HG03460 (cell line): ENCODE measurements around the gene SFTPA1.
"Not testable (repeated sequence)": the region's sequence is repeated elsewhere in the genome, so short reads cannot be mapped to it uniquely, and the experiment has no call there.

Source experiments
- ATAC-seq: cut with Tn5 transposase; IDR thresholded peaks from one replicate; pipeline ENCODE4 v1.9.1; 2021; ENCODE audit not compliant: unreplicated experiment

The SFTPA1 gene

DNA sequence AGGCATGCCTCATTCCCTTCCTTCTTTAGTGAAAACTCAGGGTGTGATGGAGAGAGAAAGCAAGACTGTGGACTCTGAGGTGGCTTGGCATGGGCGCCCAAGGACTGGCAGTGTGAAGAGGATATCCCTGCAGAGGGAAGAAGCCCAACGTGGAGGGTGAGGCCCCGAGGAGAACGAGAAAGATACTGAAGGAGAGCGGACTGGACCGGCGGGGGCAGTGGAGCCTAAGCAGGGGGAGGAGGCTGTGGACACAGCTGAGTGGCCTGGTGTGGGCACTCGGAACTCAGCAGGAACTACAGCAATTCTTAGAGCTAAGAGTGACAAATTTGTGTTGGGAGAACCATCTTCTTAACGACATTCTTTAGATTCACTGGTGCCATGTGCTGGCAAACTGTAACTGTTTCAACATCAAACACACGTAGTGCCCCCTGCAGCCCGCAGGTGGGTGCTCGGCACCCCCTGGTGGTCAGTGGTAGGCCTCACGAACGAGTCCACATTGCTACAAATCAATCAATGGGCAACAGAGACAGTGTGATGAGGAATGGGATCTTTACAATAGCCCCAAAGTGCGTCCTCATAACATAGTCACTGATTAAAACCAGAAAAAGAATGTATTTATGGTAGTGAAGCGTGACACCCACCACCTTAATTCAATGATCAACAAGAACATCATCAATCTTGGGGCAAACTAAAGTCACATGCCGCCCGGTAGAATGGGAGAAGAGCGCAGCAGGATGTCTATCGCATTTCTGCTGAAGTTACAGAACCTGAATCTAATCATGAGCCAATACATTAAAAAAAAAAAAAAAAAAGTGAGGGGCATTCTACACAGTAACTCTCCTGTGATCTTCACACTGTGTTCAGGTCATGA lies 2.0 kb upstream of the SFTPA1 start:
- ATAC-seq = no peak

- ATAC-seq = not testable (repeated sequence)
Observed at GRCh38 chr10:79611193-79611976, 646 bp downstream of the SFTPA1 start.

- ATAC-seq = no peak
Observed at GRCh38 chr10:79615577-79615976, 4.8 kb downstream of the SFTPA1 start.

GRCh38 chr10:79616164-79616563 lies 5.4 kb downstream of the SFTPA1 start:
- ATAC-seq = no peak

- not testable (repeated sequence) for ATAC-seq
Observed at GRCh38 chr10:79623663-79624062, 12.9 kb downstream of the SFTPA1 start.

DNA sequence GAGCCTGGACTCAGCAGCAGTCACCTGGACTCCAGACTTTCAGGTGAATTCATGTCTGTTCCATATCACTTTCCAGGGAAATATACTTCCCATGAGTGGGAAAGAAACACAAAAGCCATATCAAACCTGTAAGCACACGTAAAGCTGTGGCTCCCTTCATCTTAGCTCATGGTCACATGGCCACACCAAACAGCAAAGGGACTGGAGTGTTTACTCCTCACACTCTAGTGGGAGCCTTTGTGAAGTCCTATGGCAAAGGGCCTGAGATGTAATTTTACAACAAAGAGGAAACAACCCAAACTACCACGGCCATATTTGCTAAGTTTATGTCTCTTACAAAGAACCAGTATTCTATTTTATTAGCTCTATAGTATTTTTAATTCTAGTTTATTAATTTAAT lies 16.3 kb downstream of the SFTPA1 start:
- no peak for ATAC-seq

DNA sequence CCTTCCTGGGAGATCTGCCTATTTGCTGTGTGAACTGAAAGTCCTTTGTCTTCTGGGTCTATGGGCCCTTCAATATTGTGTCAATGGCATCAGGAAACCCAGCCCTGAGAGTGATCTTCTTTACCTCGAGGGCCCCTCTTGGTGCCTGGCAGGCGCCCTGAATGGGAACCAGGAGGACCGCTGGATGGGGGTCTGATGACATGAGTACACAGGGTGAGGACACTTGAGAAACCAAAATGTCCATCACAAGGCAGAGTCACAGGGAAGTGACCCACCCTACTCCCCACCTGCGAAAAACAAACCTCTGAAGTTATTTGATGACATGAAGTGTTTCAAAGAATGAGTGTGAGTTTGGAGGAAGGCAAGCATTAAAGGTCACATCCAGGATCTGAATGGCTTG lies 17.3 kb downstream of the SFTPA1 start:
- no peak for ATAC-seq

- no peak for ATAC-seq
Observed at GRCh38 chr10:79628988-79629954, 18.5 kb downstream of the SFTPA1 start.

DNA sequence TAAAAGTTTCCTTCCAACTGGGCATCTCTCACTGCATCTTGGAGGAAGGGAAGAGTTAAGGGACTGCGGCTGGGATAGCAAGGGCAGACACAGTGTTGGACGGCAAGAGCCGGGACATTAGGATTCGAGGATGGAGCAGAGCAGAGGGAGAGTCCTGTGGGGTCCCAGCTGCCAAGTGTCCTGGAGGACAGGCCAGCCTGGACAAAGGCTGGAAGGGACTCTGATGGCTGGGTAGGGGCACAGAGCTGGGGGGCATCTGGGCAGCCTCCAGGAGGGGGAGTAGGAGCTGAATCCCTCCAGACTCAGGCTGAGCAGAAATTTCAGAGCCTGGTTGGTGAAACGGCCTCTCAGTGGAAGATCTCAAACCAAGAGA lies 19.2 kb downstream of the SFTPA1 start:
- no peak for ATAC-seq

- ATAC-seq = not testable (repeated sequence)
Observed at GRCh38 chr10:79636654-79637199, 26.0 kb downstream of the SFTPA1 start.

GRCh38 chr10:79638318-79638717 lies 27.6 kb downstream of the SFTPA1 start:
- ATAC-seq = no peak

DNA sequence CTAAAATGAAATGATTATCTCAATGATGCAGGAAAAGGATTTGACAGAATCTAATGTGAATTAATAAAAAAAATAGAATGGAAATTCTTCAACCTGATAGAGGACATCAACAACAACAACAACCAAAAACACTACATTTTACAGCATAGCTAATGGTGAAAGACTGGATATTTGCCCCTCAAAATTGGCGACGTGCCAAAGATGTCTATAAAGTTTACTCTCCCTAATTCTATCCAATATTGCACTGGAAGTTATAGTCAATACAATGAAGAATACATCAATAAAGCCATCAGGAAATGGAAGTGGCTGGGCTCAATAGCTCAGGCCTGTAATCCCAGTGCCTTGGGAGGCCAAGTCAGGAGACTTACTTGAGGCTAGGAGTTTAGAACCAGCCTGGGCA lies 42.0 kb downstream of the SFTPA1 start:
- ATAC-seq = not testable (repeated sequence)

DNA sequence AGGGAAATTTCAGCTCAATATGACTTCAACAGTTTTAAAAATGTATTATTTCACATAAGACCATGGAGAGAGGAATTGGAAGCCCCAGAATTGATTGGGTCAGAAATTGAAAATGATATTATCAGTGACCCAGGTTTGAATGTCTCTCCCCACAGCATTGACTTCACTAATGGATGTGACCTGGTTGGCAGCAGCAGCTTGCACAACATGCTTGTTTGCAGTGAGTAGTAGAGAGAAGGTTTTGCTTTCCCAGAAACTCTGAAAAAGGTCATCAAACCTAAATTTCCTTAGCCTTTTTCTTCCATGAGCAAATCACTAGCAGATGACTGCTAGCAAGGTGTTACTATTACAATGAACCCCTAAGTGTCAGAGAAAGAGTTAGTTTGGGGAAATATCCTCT lies 52.5 kb downstream of the SFTPA1 start:
- not testable (repeated sequence) for ATAC-seq

GRCh38 chr10:79664686-79665085 lies 53.9 kb downstream of the SFTPA1 start:
- ATAC-seq = not testable (repeated sequence)
